Hepatocyte (in vitro differentiated cells): Measurements from ENCODE around the gene TEDC1.

Experiments used
- EZH2 ChIP-seq: fragments of 200-600 bp; sonication (generic); IDR thresholded peaks from 2 replicates; pipeline ENCODE4 v1.6.1; 2016; ENCODE audit warnings: antibody characterized with exemption, mild to moderate bottlenecking, borderline replicate concordance
- EZH2phosphoT487 ChIP-seq: fragments of 200-600 bp; sonication (generic); IDR thresholded peaks from one replicate; pipeline ENCODE4 v1.6.1; 2018; ENCODE audit warnings: antibody characterized with exemption, mild to moderate bottlenecking, low read depth, moderate library complexity; ENCODE audit not compliant: unreplicated experiment, severe bottlenecking
- TF ChIP-seq, protein P1 (sequence below): fragments of 200-600 bp; sonication (generic); IDR thresholded peaks from 2 replicates; pipeline ENCODE4 v1.5.1; 2016; ENCODE audit warnings: antibody characterized with exemption, mild to moderate bottlenecking; ENCODE audit not compliant: poor library complexity

DNA sequence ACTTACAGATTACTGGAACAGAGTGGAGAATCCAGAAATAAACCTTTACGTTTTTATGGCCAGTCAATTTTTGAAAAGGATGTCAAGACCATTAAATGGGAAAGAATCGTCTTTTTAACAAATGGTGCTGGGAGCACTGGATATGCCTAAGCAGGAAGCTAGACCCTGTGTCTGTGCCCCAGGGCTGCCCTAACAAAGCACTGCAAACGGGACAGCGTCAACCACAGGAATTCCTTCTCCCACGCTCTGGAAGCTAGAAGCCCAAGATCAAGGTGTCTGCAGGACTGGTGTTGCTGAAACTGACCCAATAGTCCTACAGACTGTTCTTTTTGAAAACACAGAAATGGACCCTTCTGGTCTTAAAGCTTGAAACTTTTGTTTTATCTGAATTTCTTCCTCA is 26.1 kb downstream of the TEDC1 start:
- TF ChIP-seq, protein P1, sequence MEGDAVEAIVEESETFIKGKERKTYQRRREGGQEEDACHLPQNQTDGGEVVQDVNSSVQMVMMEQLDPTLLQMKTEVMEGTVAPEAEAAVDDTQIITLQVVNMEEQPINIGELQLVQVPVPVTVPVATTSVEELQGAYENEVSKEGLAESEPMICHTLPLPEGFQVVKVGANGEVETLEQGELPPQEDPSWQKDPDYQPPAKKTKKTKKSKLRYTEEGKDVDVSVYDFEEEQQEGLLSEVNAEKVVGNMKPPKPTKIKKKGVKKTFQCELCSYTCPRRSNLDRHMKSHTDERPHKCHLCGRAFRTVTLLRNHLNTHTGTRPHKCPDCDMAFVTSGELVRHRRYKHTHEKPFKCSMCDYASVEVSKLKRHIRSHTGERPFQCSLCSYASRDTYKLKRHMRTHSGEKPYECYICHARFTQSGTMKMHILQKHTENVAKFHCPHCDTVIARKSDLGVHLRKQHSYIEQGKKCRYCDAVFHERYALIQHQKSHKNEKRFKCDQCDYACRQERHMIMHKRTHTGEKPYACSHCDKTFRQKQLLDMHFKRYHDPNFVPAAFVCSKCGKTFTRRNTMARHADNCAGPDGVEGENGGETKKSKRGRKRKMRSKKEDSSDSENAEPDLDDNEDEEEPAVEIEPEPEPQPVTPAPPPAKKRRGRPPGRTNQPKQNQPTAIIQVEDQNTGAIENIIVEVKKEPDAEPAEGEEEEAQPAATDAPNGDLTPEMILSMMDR = no peak
- no peak for TF ChIP-seq EZH2
- no peak for TF ChIP-seq EZH2phosphoT487
